Right cardiac atrium (tissue), 5 donors: ENCODE data around the gene MYL7. TPM values are rescaled to one million over a fixed set of nuclear protein-coding genes. Genes with fewer than 3 reads are reported as not detected.

Source experiments
- ATAC-seq, 2 donors: fragments of 200-7000 bp; cut with Tn5 transposase; one replicate each; pipeline versions ENCODE4 v1.8.0 to v1.9.1; 2020; ENCODE audit warnings: moderate library complexity in 2 of 2, mild to moderate bottlenecking in 1 of 2
- DNase-seq, 3 donors: peaks; one replicate each; pipeline ENCODE4 v3.0.0-alpha.2; 2020
- H3K27ac ChIP-seq: one replicate; pipeline ENCODE4 v1.5.1; 2013; ENCODE audit warnings: mild to moderate bottlenecking, low read length, control low read depth, moderate library complexity
- H3K27me3 ChIP-seq: one replicate; pipeline ENCODE4 v1.6.1; 2013; ENCODE audit not compliant: control insufficient read depth, insufficient read depth
- H3K4me1 ChIP-seq: one replicate; pipeline ENCODE4 v1.6.1; 2013; ENCODE audit warnings: low read length; ENCODE audit not compliant: control insufficient read depth, insufficient read depth
- H3K4me3 ChIP-seq: one replicate; pipeline ENCODE4 v1.5.1; 2013; ENCODE audit warnings: low read length, control low read depth
- H3K9me3 ChIP-seq: one replicate; pipeline ENCODE4 v1.6.1; 2013; ENCODE audit warnings: low read length; ENCODE audit not compliant: control insufficient read depth
- WGBS: extraction: QIAGEN DNeasy Blood & Tissue Kit; methylation state at CpG from one replicate; pipeline ENCODE4 v1.1.7; 2013; 5-methylcytosine and 5-hydroxymethylcytosine counted together
- intact Hi-C, 4 donors: fragments of 100-400 bp; cut with DNase I; formaldehyde crosslinking; loops; one replicate each; pipeline versions ENCODE4 v1.11.0 to v1.14.0; 2022 to 2023
- polyA plus RNA-seq: library from polyadenylated mRNA; stranded (reverse); fragments of 200-250 nt; gene quantifications from one replicate; pipeline ENCODE4 v1.2.3, GENCODE V29; 2013
- total RNA-seq, 4 donors: library from RNA; stranded (reverse); fragmentation: NEBNext Ultra II Directional; extraction: Animal tissue kit (Norgen Biotek cat#: 25700); gene quantifications; one replicate each; pipeline ENCODE4 v1.2.1, GENCODE V29; 2021
- donor health status: healthy with polysubstance abuse.
- donor health status: DM: no; HTN: yes; CAD: no.
- donor health status: DM: no; HTN: no; CAD: no.
- donor health status: DM: no; HTN: yes; CAD: no; lungs with severe emphysema.
- donor health status: DM: yes; HTN: yes; CAD: no.

The MYL7 gene
- total and polyA plus RNA-seq, 5 donors = 13,263 to 28,570 (median 14,937) TPM

DNA sequence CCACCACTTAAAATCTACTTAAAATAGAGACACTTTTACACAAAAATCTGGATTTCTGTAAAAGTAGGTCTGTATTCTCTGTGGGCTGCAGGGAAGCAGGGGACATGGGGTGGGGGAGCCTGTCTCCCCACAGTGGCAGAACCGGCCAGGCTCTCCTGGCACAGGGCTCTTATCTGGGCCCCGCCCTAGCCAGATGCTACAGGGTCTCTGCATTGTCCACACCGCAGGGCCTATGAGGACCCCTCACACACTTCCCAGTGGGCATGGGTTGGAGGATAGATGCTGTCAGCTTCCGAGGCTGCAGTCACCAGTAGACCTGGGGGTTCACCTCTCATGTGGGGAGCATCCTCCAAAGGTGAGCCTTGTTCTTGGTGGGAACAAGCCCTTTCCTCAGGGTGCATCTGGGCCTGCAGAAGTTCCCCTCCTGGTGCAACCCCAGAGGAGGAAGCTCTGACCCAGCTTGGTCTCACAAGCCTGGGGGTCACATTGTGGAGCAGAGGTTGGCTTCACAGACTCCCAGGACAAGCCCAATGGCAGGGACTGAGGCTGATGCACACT, 15.4 kb upstream of the MYL7 start:
- H3K4me1 ChIP-seq = peaks cover 4% of the 10 kb centered on the region
- WGBS = 80% methylated on average over 4 of the region's 4 CpGs

DNA sequence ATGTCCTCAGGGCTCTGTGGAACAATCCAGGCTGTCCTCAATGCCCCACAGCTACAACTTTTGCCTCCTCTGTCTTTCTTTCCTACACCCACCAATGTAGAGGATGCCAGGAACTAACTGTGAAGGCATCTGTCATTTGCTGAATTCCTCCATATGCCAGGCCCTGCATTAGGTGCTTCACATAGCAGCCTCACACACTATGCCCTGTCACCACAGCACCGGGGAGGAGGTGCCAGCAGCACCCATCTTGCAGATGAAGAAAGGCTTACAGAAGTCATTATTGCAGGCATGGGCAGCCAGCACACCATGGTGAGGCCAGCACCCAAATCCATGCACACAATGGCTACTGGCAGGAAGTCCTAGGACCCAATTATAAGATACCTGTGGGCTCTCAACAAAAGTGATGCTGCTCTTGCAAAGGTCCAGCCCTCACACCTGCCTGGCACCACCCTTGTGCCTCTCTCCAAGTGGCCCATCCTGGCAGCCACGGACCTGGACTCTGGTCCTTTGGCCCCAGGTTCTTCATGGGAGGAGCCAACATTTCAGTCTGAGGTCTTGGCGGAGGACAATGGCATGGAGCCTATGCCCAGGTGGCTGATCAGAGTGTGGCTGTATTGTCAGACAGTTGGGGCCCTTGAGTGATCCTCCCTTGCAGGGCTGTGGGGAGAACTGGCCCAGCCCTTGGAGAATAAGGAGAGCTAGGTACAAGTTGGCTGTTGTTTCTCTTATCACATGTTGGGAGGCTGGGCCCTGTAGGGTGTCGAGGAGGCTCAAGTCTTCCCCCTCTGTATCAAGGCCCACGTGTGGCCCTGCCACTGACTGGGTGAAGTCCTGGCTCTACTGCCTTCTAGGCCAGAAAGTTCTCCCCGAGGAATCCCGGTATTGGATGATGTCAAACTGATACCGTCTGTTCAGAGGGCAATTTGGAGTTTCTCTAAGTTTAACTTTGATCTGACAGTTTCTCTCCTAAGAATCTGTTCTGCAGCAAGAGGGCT, 14.4 kb upstream of the MYL7 start:
- intact Hi-C loops = no loop called here
- WGBS = 77% methylated on average over 8 of the region's 8 CpGs
- DNase-seq = no peak
- Histone ChIP-seq H3K4me3 (no peak overlapping the region), H3K9me3 (no peaks in the 10 kb centered on the region), H3K27ac (no peak overlapping the region), H3K27me3 (no peaks in the 10 kb centered on the region), H3K4me1 (peaks cover 4% of the 10 kb centered on the region)
- ATAC-seq = no peak

More for the DNA sequence above, 15.4 kb upstream of the MYL7 start:
- DNase-seq = peak in 1 of 3 donors; percentile 28
- ATAC-seq = no peak
- Histone ChIP-seq H3K27me3 (no peaks in the 10 kb centered on the region), H3K9me3 (no peaks in the 10 kb centered on the region), H3K4me3 (no peak overlapping the region), H3K27ac (no peak overlapping the region)
- intact Hi-C loops = no loop called here

DNA sequence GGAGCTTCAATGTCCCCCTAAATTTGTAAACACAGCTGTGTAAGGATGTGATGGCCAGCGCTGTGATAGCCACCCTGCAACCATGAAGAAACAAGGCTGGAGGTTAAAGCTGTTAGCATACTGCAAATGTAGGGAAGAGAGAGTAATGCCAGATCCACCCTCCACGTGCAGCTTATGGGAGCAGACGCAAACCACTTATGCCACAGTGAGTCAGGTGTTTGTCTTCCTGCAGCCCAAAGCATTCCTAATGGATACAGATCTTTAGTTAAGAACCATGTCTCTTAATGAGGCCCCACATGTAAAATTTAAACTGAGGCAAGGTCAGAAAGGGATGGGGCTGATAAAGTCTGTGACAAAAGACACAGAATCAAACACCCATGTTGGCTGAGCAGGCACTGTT, 13.6 kb upstream of the MYL7 start:
- intact Hi-C loops = no loop called here
- Histone ChIP-seq H3K4me3 (no peak overlapping the region), H3K27ac (no peak overlapping the region), H3K4me1 (no peaks in the 10 kb centered on the region), H3K27me3 (no peaks in the 10 kb centered on the region), H3K9me3 (no peaks in the 10 kb centered on the region)
- 78% methylated on average over 3 of the region's 3 CpGs for WGBS
- DNase-seq (no peak), ATAC-seq (no peak)

DNA sequence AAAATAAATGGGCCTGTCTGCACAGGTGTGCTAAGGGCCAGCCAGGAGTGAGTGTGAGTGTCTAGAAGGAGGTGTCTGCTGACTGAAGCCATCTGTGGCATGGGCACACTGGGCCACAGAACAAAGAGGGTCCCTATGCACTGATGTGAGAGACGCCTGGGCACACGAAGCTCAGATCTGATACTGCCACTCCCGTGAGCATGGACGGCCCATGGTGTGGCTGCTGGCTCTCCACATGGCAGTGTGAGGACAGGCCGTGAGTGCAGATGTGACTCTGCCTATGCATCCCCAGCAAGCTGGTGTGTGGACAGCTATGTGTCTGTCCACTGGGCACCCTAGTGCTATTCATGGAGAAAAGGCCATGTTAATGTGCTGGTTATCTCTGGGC, 12.8 kb upstream of the MYL7 start:
- Histone ChIP-seq H3K27ac (no peak overlapping the region), H3K27me3 (no peaks in the 10 kb centered on the region), H3K9me3 (no peaks in the 10 kb centered on the region), H3K4me3 (no peak overlapping the region), H3K4me1 (no peaks in the 10 kb centered on the region)
- intact Hi-C loops = no loop called here
- 76% methylated on average over 5 of the region's 5 CpGs for WGBS
- DNase-seq (no peak), ATAC-seq (no peak)

DNA sequence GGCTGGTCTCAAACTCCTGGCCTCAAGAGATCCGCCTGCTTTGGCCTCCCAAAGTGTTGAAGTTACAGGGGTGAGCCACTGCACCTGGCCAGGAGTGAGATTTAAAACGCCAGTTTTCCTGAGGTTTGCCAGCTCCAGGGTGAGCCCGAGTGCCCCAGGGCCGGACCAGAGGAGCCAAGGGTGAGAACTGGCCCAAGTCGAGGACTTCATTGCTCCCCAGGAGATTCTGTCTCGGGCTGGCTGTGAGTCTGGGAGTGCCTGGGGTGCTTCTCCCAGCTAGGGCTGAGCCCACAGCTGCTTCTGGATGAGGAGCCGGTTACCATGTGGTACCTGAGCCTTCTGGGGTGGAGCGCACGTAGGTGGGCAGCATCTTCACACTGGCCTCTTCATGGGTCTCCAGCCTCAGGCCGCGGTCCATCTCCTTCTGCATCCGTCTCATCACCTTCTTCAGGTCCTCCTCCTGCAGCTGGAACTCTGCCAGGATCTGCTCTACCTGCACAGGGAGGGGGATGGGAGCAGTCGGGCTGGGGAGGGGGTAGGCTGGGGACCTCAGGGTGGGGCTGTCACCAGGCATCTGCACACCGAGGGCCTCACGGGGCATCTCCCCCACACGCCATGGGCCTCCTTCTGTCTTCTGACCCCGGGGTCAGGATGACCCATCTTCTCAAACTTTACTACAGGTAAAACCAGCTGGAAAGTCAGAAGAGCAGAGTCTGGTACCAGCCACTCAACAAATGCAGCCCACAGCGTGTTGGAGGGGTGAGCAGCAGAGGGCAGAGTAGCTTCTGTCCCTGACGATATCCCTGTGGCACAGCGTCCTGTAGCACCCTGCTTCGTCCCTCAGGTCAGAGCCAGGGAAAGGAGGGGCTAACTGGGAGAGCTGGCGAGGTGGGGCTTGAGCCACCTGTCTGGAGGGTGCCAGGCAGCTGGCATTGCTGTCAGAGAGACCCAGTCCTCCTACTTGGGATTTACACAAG, 12.1 kb upstream of the MYL7 start:
- intact Hi-C loops = no loop called here
- H3K4me1 ChIP-seq = no peaks in the 10 kb centered on the region
- no peaks in the 10 kb centered on the region for H3K9me3 ChIP-seq
- H3K27ac ChIP-seq = no peak overlapping the region
- H3K27me3 ChIP-seq = no peaks in the 10 kb centered on the region
- ATAC-seq = peak in 1 of 2 donors; percentile 4
- DNase-seq = peak in 1 of 3 donors; percentile 26
- H3K4me3 ChIP-seq = no peak overlapping the region
- 83% methylated on average over 22 of the region's 22 CpGs for WGBS

DNA sequence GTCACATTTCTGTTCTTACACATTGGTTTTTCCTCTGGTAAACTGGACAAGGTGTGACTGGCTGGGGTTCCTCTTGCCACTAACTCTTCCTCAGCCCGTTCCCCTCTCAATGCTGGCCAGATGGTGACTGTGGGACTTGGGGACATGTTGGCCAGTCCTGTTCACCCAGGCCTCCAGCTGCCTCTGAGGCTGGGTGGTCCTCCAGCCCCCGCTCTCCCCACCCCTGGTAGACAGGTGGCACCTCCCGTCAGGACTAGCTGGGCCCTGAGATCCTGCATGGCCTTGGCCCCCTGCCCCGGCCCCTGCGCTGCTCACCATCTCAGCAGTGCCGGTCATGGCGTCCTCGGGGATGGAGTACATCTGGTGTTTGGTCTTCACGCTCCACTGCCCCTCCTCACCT, 10.8 kb upstream of the MYL7 start:
- ATAC-seq (no peak), DNase-seq (peak in 1 of 3 donors; percentile 38)
- no peaks in the 10 kb centered on the region for H3K9me3 ChIP-seq
- no peak overlapping the region for H3K4me3 ChIP-seq
- no peak overlapping the region for H3K27ac ChIP-seq
- intact Hi-C loops = no loop called here
- no peaks in the 10 kb centered on the region for H3K27me3 ChIP-seq
- 97% methylated on average over 9 of the region's 9 CpGs for WGBS
- no peaks in the 10 kb centered on the region for H3K4me1 ChIP-seq

DNA sequence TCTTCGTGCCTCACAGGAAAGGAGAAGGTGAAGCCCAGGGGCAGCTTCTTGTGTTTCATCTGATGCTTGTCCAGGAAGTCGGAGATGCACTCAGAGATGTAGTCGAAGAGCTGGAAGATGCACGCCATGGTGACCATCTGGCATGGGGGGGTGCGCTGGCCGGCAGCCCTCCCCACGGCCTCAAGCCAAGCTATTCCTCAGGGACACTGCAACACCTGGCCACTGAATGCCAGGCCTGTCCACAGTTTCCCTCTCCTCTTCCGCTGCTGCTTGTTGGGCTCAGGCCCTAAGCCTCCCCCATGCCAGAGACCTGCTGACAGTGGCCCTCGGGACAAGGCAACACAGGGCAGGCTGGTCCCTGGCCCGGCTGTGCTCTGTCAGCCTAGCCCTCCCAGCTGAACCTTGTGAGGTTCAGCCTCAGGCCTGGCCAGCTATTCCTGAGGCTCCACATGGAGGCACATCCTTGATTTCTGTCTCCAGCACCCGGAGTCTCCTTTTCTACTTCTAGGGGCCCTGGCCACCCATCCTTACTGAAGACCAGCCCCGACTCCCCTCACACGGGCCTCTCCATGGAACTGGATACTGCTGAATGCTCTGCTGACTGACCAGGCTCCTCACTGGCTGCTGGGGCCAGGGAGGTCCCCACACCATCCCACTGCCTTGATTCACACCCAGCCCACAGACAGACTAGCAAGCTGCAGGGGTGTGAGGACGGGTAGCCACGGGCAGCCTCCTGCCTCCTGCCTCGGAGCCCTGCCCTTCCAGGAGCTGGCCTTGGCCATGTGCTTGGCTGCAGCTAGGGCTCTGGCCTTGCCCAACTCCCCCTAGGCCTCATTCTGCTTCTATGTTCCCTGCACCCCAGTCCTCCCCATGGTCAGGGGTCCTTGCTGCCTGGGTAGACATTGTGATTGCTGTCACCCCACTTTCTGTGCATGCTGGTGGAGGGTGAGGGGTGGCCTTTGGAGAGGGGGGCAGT, 10.1 kb upstream of the MYL7 start:
- WGBS = 86% methylated on average over 16 of the region's 16 CpGs
- intact Hi-C loops = no loop called here
- ATAC-seq (no peak), DNase-seq (no peak)
- H3K27me3 ChIP-seq = no peaks in the 10 kb centered on the region
- no peaks in the 10 kb centered on the region for H3K9me3 ChIP-seq
- no peak overlapping the region for H3K27ac ChIP-seq
- no peak overlapping the region for H3K4me3 ChIP-seq
- no peaks in the 10 kb centered on the region for H3K4me1 ChIP-seq

DNA sequence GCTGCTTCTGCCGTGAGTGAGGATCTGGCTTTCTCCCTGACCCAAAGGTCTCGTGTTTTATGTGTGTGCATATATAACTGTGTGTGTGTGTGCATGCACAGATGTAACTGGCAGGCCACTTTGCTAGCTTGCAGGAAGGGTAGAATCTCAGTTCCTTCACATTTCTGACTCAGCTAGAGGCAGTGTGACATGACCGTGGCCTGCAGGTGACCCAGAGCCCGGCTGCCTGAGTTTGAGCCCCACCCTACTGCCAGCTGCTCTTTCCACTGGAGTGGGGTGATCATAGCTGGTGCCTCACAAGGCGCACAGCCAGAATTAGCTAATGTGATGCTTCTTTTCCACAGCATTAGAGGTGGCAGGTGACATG, 9.3 kb upstream of the MYL7 start:
- Histone ChIP-seq H3K27me3 (no peaks in the 10 kb centered on the region), H3K4me1 (no peaks in the 10 kb centered on the region), H3K27ac (no peak overlapping the region), H3K9me3 (no peaks in the 10 kb centered on the region), H3K4me3 (no peak overlapping the region)
- ATAC-seq (no peak), DNase-seq (no peak)
- 77% methylated on average over 5 of the region's 5 CpGs for WGBS
- intact Hi-C loops = no loop called here

DNA sequence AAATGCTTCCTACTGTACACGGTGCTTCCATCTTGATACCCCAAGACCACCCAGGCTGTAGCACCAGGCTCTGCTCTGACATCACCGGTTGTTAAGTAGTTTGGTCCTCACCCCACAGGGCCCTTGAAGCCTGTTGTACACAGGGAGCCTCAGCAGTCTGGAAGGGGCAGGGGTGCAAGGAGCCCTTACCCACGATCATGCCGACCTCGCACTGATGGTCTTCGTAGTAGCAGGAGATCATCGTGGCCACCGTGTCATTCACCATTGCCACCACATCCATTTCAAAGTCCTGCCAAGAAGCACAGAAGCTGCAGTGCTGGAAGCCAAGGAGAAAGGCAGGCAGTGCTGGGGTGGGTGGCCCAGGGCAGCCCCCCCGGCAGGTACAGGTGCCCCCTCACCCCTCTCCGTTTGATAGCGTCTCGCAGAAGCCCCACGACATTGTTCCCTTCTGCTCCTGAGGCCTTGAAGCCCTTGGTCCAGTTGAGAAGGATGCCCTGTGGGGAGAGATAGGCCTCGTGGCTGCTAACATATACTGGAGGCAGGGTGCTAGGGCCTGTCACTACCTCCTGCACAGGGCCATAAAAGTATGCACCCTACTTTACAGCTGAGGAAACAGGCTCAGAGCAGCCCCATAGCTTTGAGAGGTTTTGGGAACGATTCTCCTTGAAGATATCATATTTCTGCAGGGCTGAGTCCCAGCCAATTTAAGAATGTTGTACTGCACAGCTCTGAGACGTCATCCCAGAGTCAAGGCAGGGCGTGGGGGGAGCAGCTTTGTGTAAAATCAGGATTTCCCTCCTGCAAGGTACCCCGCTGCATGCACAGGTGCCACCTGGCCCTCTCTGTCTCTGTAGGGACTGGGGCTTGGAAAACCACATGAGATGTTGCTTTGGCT, 8.7 kb upstream of the MYL7 start:
- H3K27ac ChIP-seq = no peak overlapping the region
- no peak overlapping the region for H3K4me3 ChIP-seq
- H3K27me3 ChIP-seq = no peaks in the 10 kb centered on the region
- H3K4me1 ChIP-seq = no peaks in the 10 kb centered on the region
- WGBS = 83% methylated on average over 18 of the region's 18 CpGs
- no peaks in the 10 kb centered on the region for H3K9me3 ChIP-seq
- no peak for ATAC-seq
- DNase-seq = peak in 1 of 3 donors; percentile 30
- intact Hi-C loops = no loop called here
